CD4-positive, alpha-beta memory T cell (primary cell): ENCODE measurements around the gene TBCD. TPM values are rescaled to one million over a fixed set of nuclear protein-coding genes. Genes with fewer than 3 reads are reported as not detected.

Experiments used
- CTCF ChIA-PET: fragments of 350-600 bp; sonication (Branson Sonifier 250); formaldehyde crosslinking; loops from one replicate; lab custom pipeline; 2021; ENCODE audit warnings: inconsistent platforms; ENCODE audit not compliant: partially characterized antibody; lab: Charles Lee
- POLR2A ChIA-PET: fragments of 350-600 bp; sonication (Branson Sonifier 250); formaldehyde crosslinking; loops from one replicate; lab custom pipeline; 2021; ENCODE audit not compliant: partially characterized antibody; lab: Charles Lee
- DNase-seq, 5 donors: peaks; one replicate each; pipeline versions ENCODE4 v3.0.0 to v3.0.0-alpha.2; 2020 to 2022; ENCODE audit warnings: mixed read lengths in 1 of 5
- H3K27ac ChIP-seq: one replicate; pipeline ENCODE4 v1.7.0; 2013; ENCODE audit warnings: low read depth, low read length
- H3K27me3 ChIP-seq: 2 replicates; pipeline ENCODE4 v1.7.0; 2013; ENCODE audit warnings: mild to moderate bottlenecking, low read length, moderate library complexity; ENCODE audit not compliant: insufficient read depth
- H3K36me3 ChIP-seq: 2 replicates; pipeline ENCODE4 v1.7.0; 2013; ENCODE audit warnings: mild to moderate bottlenecking, low read length, moderate library complexity; ENCODE audit not compliant: insufficient read depth
- H3K4me1 ChIP-seq: 2 replicates; pipeline ENCODE4 v1.7.0; 2013; ENCODE audit warnings: mild to moderate bottlenecking, low read length, moderate library complexity; ENCODE audit not compliant: insufficient read depth
- H3K4me3 ChIP-seq, 2 donors: one replicate each; pipeline ENCODE4 v1.7.0; 2013; ENCODE audit warnings: low read length in 2 of 2, mild to moderate bottlenecking in 1 of 2
- H3K9me3 ChIP-seq, 2 donors: one replicate each; pipeline ENCODE4 v1.7.0; 2013; ENCODE audit warnings: low read length in 2 of 2, control low read depth in 1 of 2; ENCODE audit not compliant: control insufficient read depth in 1 of 2
- H3K27ac Mint-ChIP-seq, 7 donors: one replicate each; pipeline ENCODE4 v1.8.0; 2020 to 2021; ENCODE audit warnings: mixed read lengths in 7 of 7, mild to moderate bottlenecking in 6 of 7, inconsistent platforms in 3 of 7, moderate library complexity in 3 of 7
- H3K27me3 Mint-ChIP-seq, 2 donors: one replicate each; pipeline ENCODE4 v1.8.0; 2020 to 2021; ENCODE audit warnings: mixed read lengths in 2 of 2
- H3K36me3 Mint-ChIP-seq, 2 donors: one replicate each; pipeline ENCODE4 v1.8.0; 2020 to 2021; ENCODE audit warnings: mixed read lengths in 2 of 2, inconsistent platforms in 1 of 2, mild to moderate bottlenecking in 1 of 2
- H3K4me1 Mint-ChIP-seq, 4 donors: one replicate each; pipeline ENCODE4 v1.8.0; 2020 to 2021; ENCODE audit warnings: mixed read lengths in 4 of 4, mild to moderate bottlenecking in 1 of 4
- H3K4me3 Mint-ChIP-seq, 8 donors: one replicate each; pipeline ENCODE4 v1.8.0; 2020 to 2021; ENCODE audit warnings: mixed read lengths in 8 of 8, mild to moderate bottlenecking in 7 of 8, moderate library complexity in 6 of 8, inconsistent platforms in 3 of 8
- H3K9me3 Mint-ChIP-seq, 8 donors: one replicate each; pipeline ENCODE4 v1.8.0; 2020 to 2021; ENCODE audit warnings: mixed read lengths in 8 of 8, mild to moderate bottlenecking in 5 of 8, inconsistent platforms in 3 of 8, moderate library complexity in 1 of 8
- intact Hi-C: fragments of 100-400 bp; cut with micrococcal nuclease; formaldehyde crosslinking; loops from one replicate; pipeline ENCODE4 v1.15.1; 2023
- polyA plus RNA-seq, 2 donors: library from polyadenylated mRNA; unstranded; fragments of 300-500 nt; fragmentation: Illumina TruSeq; gene quantifications; one replicate each; pipeline ENCODE4 v1.2.3, GENCODE V29; 2021
- total RNA-seq, 2 experiments: library from RNA; stranded (reverse); gene quantifications; one replicate each; pipeline ENCODE4 v1.2.3, GENCODE V29; 2021

The TBCD gene
- total and polyA plus RNA-seq, 4 experiments from 2014 or later = 102 to 263 (median 192) TPM

GRCh38 chr17:82864713-82865248 lies 112.9 kb downstream of the TBCD start:
- Histone ChIP-seq H3K27ac (peak overlapping the region; percentile 74), H3K27me3 (no peaks in the 10 kb centered on the region), H3K36me3 (no peaks in the 10 kb centered on the region), H3K9me3 (no peaks in the 10 kb centered on the region), H3K4me1 (peaks cover 82% of the 10 kb centered on the region), H3K4me3 (peak overlapping the region in 1 of 2 donors; percentile 34)
- Mint-ChIP-seq H3K9me3 (no peaks in the 10 kb centered on the region), H3K36me3 (peaks cover 4 to 8% of the 10 kb centered on the region in 2 donors), H3K27me3 (no peaks in the 10 kb centered on the region), H3K27ac (peak overlapping the region; percentile 89 to 98 (median 96)), H3K4me3 (peak overlapping the region; percentile 70 to 84 (median 81)), H3K4me1 (peaks cover 38 to 88% (median 51%) of the 10 kb centered on the region in 4 donors)
- intact Hi-C loops = loop anchor here (1.0 to 10.0 kb wide), 4 partner anchors 18 to 180 kb away; no protein-coding TSS in a partner anchor
- ChIA-PET CTCF (interaction anchor here (0.8 to 2.3 kb wide), 6 partner anchors 9 to 90 kb away, joined by 4 to 11 read pairs (median 4); no protein-coding TSS in a partner anchor), POLR2A (interaction anchor here (0.8 to 5.2 kb wide), 14 partner anchors 10 to 215 kb away, joined by 3 to 83 read pairs (median 4); partner anchors contain the start of genes FN3KRP and METRNL)
- DNase-seq = no peak

GRCh38 chr17:82865274-82865673 lies 113.4 kb downstream of the TBCD start:
- Mint-ChIP-seq H3K4me1 (peaks cover 34 to 88% (median 47%) of the 10 kb centered on the region in 4 donors), H3K4me3 (peak overlapping the region in 6 of 8 donors; percentile 26 to 78 (median 44)), H3K27ac (peak overlapping the region; percentile 79 to 93 (median 89)), H3K9me3 (no peaks in the 10 kb centered on the region), H3K27me3 (no peaks in the 10 kb centered on the region), H3K36me3 (peaks cover 7% of the 10 kb centered on the region in 2 donors)
- H3K27me3 ChIP-seq = no peaks in the 10 kb centered on the region
- no peak for DNase-seq
- POLR2A ChIA-PET = interaction anchor here (5.0 to 5.2 kb wide), 3 partner anchors 11 to 28 kb away, joined by 39 to 83 read pairs (median 47); no protein-coding TSS in a partner anchor
- peaks cover 77% of the 10 kb centered on the region for H3K4me1 ChIP-seq
- peaks cover 4% of the 10 kb centered on the region for H3K36me3 ChIP-seq
- H3K27ac ChIP-seq = peak overlapping the region; percentile 74
- no peak overlapping the region for H3K4me3 ChIP-seq
- H3K9me3 ChIP-seq = no peaks in the 10 kb centered on the region
- CTCF ChIA-PET = interaction anchor here (1.1 to 1.5 kb wide), 2 partner anchors 13 to 47 kb away, joined by 3 to 4 read pairs; no protein-coding TSS in a partner anchor
- intact Hi-C loops = loop anchor here (2.0 to 10.0 kb wide), 2 partner anchors 18 to 180 kb away; no protein-coding TSS in a partner anchor

- peaks cover 71% of the 10 kb centered on the region for H3K4me1 ChIP-seq
- intact Hi-C loops = loop anchor here (2.0 to 10.0 kb wide), 2 partner anchors 17 to 179 kb away; no protein-coding TSS in a partner anchor
- Mint-ChIP-seq H3K4me1 (peaks cover 36 to 87% (median 45%) of the 10 kb centered on the region in 4 donors), H3K9me3 (no peaks in the 10 kb centered on the region), H3K36me3 (peaks cover 11 to 13% of the 10 kb centered on the region in 2 donors), H3K27me3 (no peaks in the 10 kb centered on the region), H3K4me3 (peak overlapping the region; percentile 26 to 78 (median 40)), H3K27ac (peak overlapping the region; percentile 78 to 93 (median 89))
- no peak overlapping the region for H3K4me3 ChIP-seq
- DNase-seq = no peak
- H3K27me3 ChIP-seq = no peaks in the 10 kb centered on the region
- CTCF ChIA-PET = interaction anchor here (1.1 kb wide), 1 partner anchor 13 kb away, joined by 3 read pairs; no protein-coding TSS in a partner anchor
- no peaks in the 10 kb centered on the region for H3K9me3 ChIP-seq
- peaks cover 10% of the 10 kb centered on the region for H3K36me3 ChIP-seq
- peak overlapping the region; percentile 74 for H3K27ac ChIP-seq
- POLR2A ChIA-PET = interaction anchor here (5.0 to 5.2 kb wide), 3 partner anchors 10 to 27 kb away, joined by 39 to 83 read pairs (median 47); no protein-coding TSS in a partner anchor
Measured at GRCh38 chr17:82865774-82866395, 114.0 kb downstream of the TBCD start.

- Mint-ChIP-seq H3K27me3 (no peaks in the 10 kb centered on the region), H3K4me1 (peaks cover 31 to 79% (median 40%) of the 10 kb centered on the region in 4 donors), H3K36me3 (peaks cover 12 to 13% of the 10 kb centered on the region in 2 donors), H3K27ac (peak overlapping the region in 3 of 7 donors; percentile 81 to 89 (median 83)), H3K9me3 (no peaks in the 10 kb centered on the region), H3K4me3 (no peak overlapping the region)
- Histone ChIP-seq H3K27ac (no peak overlapping the region), H3K27me3 (no peaks in the 10 kb centered on the region), H3K36me3 (peaks cover 17% of the 10 kb centered on the region), H3K9me3 (no peaks in the 10 kb centered on the region), H3K4me1 (peaks cover 63% of the 10 kb centered on the region), H3K4me3 (no peak overlapping the region)
- CTCF ChIA-PET = interaction anchor here (1.1 kb wide), 1 partner anchor 12 kb away, joined by 3 read pairs; no protein-coding TSS in a partner anchor
- POLR2A ChIA-PET = interaction anchor here (5.0 to 5.2 kb wide), 3 partner anchors 9 to 26 kb away, joined by 39 to 83 read pairs (median 47); no protein-coding TSS in a partner anchor
- no peak for DNase-seq
- intact Hi-C loops = loop anchor here (10.0 kb wide), 1 partner anchor 178 kb away; no protein-coding TSS in a partner anchor
Measured at GRCh38 chr17:82866590-82867191, 114.8 kb downstream of the TBCD start.

- H3K4me1 ChIP-seq = peaks cover 55% of the 10 kb centered on the region
- Mint-ChIP-seq H3K9me3 (no peaks in the 10 kb centered on the region), H3K4me1 (peaks cover 28 to 69% (median 33%) of the 10 kb centered on the region in 4 donors), H3K36me3 (peaks cover 13 to 17% of the 10 kb centered on the region in 2 donors), H3K4me3 (peak overlapping the region in 1 of 8 donors; percentile 25), H3K27me3 (no peaks in the 10 kb centered on the region), H3K27ac (peak overlapping the region in 4 of 7 donors; percentile 12 to 79 (median 25))
- H3K27me3 ChIP-seq = no peaks in the 10 kb centered on the region
- no peak overlapping the region for H3K27ac ChIP-seq
- no peak overlapping the region for H3K4me3 ChIP-seq
- POLR2A ChIA-PET = interaction anchor here (5.1 kb wide), 1 partner anchor 8 kb away, joined by 39 read pairs; no protein-coding TSS in a partner anchor
- H3K36me3 ChIP-seq = peaks cover 17% of the 10 kb centered on the region
- intact Hi-C loops = loop anchor here (10.0 kb wide), 1 partner anchor 177 kb away; no protein-coding TSS in a partner anchor
- CTCF ChIA-PET = no interaction called here
- H3K9me3 ChIP-seq = no peaks in the 10 kb centered on the region
- DNase-seq = no peak
Measured at GRCh38 chr17:82867763-82868325, 116.0 kb downstream of the TBCD start.

- Mint-ChIP-seq H3K4me3 (no peak overlapping the region), H3K27ac (peak overlapping the region in 4 of 7 donors; percentile 5 to 77 (median 30)), H3K27me3 (no peaks in the 10 kb centered on the region), H3K4me1 (peaks cover 20 to 65% (median 25%) of the 10 kb centered on the region in 4 donors), H3K36me3 (peaks cover 16 to 19% of the 10 kb centered on the region in 2 donors), H3K9me3 (no peaks in the 10 kb centered on the region)
- H3K36me3 ChIP-seq = peaks cover 17% of the 10 kb centered on the region
- CTCF ChIA-PET = no interaction called here
- POLR2A ChIA-PET = no interaction called here
- H3K9me3 ChIP-seq = no peaks in the 10 kb centered on the region
- H3K4me1 ChIP-seq = peaks cover 46% of the 10 kb centered on the region
- H3K27ac ChIP-seq = no peak overlapping the region
- DNase-seq = no peak
- intact Hi-C loops = loop anchor here (10.0 kb wide), 1 partner anchor 176 kb away; no protein-coding TSS in a partner anchor
- no peaks in the 10 kb centered on the region for H3K27me3 ChIP-seq
- H3K4me3 ChIP-seq = no peak overlapping the region
Measured at GRCh38 chr17:82868715-82869131, 116.9 kb downstream of the TBCD start.
